ENCODE data around the gene CFAP100.

CFAP100 gene

DNA sequence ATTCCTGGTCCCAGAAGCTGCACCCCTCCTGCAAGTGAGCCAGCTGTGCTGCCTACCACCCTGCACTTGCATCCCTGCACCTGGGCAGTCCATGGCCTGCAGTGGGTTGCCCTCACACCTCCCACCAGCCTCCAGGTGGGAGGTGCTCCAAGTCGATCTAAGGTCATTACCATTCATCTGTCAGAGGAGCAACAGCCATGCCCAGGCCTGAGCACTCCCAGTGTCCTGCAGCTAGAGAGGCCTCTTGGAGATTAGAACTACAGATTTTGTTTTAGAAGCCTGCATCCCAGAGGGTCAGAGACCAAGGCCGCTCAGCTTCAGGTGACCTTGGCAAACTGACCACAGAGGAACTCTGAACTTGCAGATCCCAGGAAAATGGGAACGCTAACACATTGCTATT lies 90.0 kb downstream of the CFAP100 start:
- no peak for DNase-seq

DNA sequence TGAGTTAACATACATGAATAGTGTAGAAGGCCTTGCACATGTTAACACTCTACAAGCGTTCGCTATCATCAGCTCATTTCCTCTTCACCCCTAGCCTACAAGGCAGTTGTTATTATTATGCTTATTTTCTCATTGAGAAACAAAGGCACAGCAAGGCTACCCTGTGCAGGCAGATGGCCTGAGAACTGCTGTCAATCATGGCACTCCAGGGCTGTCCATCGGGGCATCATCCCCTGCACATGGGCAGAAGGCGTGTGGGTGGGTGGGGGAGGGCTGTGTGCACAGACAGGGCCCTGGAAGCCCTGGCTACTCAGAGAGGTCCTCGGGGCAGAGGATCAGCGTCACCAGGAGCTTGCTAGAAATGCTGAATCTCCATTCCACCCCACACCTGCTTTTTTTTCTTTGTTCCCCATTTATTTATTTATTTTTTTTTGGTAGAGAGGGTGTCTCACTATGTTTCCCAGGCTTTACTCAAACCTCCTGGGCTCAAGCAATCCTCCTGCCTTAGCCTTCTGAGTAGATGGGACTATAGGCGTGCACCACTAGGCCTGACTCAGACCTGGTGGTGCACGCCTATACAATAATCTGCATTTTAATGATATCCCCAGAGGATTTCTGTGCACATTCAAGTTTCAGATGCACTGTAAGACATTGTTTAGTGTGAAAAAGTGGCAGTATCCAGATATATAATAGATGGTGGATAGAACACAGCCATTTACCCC lies 90.6 kb downstream of the CFAP100 start:
- no peak for DNase-seq

- DNase-seq, result no peak
Measured at GRCh38 chr3:126485956-126486355, 91.2 kb downstream of the CFAP100 start.

Data from CD4-positive, alpha-beta T cell treated with Interleukin-1 beta for 1 hour (primary cell).